MM.1S (cell line): ENCODE results near the gene EHF.

ENCODE experiments used
- CTCF ChIP-seq: fragments of 300-600 bp; sonication (generic); IDR thresholded peaks from 2 replicates; pipeline ENCODE4 v1.5.1; 2016; ENCODE audit warnings: antibody characterized with exemption, low read length, mixed read lengths
- EZH2 ChIP-seq: fragments of 300-600 bp; sonication (generic); optimal IDR thresholded peaks from 2 replicates; pipeline ENCODE3; 2017; ENCODE audit warnings: low read depth, mild to moderate bottlenecking, antibody characterized with exemption, low read length, mixed read lengths
- EZH2phosphoT487 ChIP-seq: fragments of 300-600 bp; sonication (generic); IDR thresholded peaks from 2 replicates; pipeline ENCODE4 v1.6.1; 2018; ENCODE audit warnings: antibody characterized with exemption, low read length

GRCh38 chr11:34613552-34614056 is 7.3 kb upstream of the EHF start:
- no peak for TF ChIP-seq EZH2phosphoT487
- no peak for TF ChIP-seq CTCF
- TF ChIP-seq EZH2 = no peak
